Measurements from ENCODE around the gene FAM219A.

- TF ChIP-seq CTCF (IDR thresholded peaks at IDR 0.05; ENCODE audit: poor library complexity): no peak
- TF ChIP-seq EZH2 (IDR thresholded peaks at IDR 0.05; ENCODE audit: borderline replicate concordance): no peak
- TF ChIP-seq EZH2phosphoT487 (IDR thresholded peaks at IDR 0.05; ENCODE audit: low read depth, severe bottlenecking, unreplicated experiment): no peak
Observed at GRCh38 chr9:34370970-34371880, 87.1 kb downstream of the FAM219A start.

Data from hepatocyte (in vitro differentiated cells).